H9 (cell line): ENCODE results near the gene C1orf105. TPM values are rescaled to one million over a fixed set of nuclear protein-coding genes. Genes with fewer than 3 reads are reported as not detected.

ENCODE experiments used
- DNase-seq: peaks from one replicate; pipeline ENCODE4 v3.0.0-alpha.2; 2017
- H2AFZ ChIP-seq: one replicate; pipeline ENCODE4 v1.6.1; 2013; ENCODE audit warnings: mild to moderate bottlenecking, low read length, control low read depth, moderate library complexity
- H2AK5ac ChIP-seq: 2 replicates; pipeline ENCODE4 v1.6.1; 2013; ENCODE audit warnings: low read length, control low read depth, mixed read lengths; ENCODE audit not compliant: insufficient read length
- H2BK120ac ChIP-seq: one replicate; pipeline ENCODE4 v1.6.1; 2013; ENCODE audit warnings: low read depth, mild to moderate bottlenecking, low read length, control low read depth, inconsistent platforms; ENCODE audit not compliant: poor library complexity, severe bottlenecking
- H2BK12ac ChIP-seq: 2 replicates; pipeline ENCODE4 v1.6.1; 2013; ENCODE audit warnings: low read length, control low read depth, mixed read lengths, low read depth; ENCODE audit not compliant: insufficient read length
- H2BK15ac ChIP-seq: 2 replicates; pipeline ENCODE4 v1.6.1; 2013; ENCODE audit warnings: low read depth, low read length, control low read depth
- H2BK20ac ChIP-seq: one replicate; pipeline ENCODE4 v1.6.1; 2013; ENCODE audit warnings: low read depth, mild to moderate bottlenecking, low read length, control low read depth, inconsistent platforms; ENCODE audit not compliant: poor library complexity, severe bottlenecking
- H2BK5ac ChIP-seq: 2 replicates; pipeline ENCODE4 v1.6.1; 2013; ENCODE audit warnings: low read length, control low read depth, mixed read lengths; ENCODE audit not compliant: insufficient read length
- H3K14ac ChIP-seq: 2 replicates; pipeline ENCODE4 v1.6.1; 2013; ENCODE audit warnings: low read length, control low read depth; ENCODE audit not compliant: insufficient read depth
- H3K18ac ChIP-seq: 2 replicates; pipeline ENCODE4 v1.6.1; 2013; ENCODE audit warnings: low read depth, mild to moderate bottlenecking, mixed read lengths, low read length, control low read depth; ENCODE audit not compliant: insufficient read length
- H3K23ac ChIP-seq: 2 replicates; pipeline ENCODE4 v1.6.1; 2013; ENCODE audit warnings: low read length, control low read depth, mixed read lengths, low read depth; ENCODE audit not compliant: insufficient read length
- H3K23me2 ChIP-seq: 2 replicates; pipeline ENCODE4 v1.6.1; 2013; ENCODE audit warnings: low read depth, mild to moderate bottlenecking, mixed read lengths, low read length, control low read depth; ENCODE audit not compliant: insufficient read length, poor library complexity, severe bottlenecking
- H3K27ac ChIP-seq: 2 replicates; pipeline ENCODE4 v1.5.1; 2013; ENCODE audit warnings: low read length, control low read depth, mixed read lengths, low read depth; ENCODE audit not compliant: insufficient read length
- H3K27me3 ChIP-seq: 2 replicates; pipeline ENCODE4 v1.6.1; 2013; ENCODE audit warnings: low read length, control low read depth, inconsistent platforms; ENCODE audit not compliant: insufficient read depth
- H3K4ac ChIP-seq: 2 replicates; pipeline ENCODE4 v1.6.1; 2013; ENCODE audit warnings: low read depth, mild to moderate bottlenecking, control low read depth, inconsistent platforms, low read length, moderate library complexity
- H3K4me1 ChIP-seq: 2 replicates; pipeline ENCODE4 v1.6.1; 2013; ENCODE audit warnings: low read length, control low read depth, inconsistent platforms; ENCODE audit not compliant: insufficient read depth
- H3K4me2 ChIP-seq: 2 replicates; pipeline ENCODE4 v1.6.1; 2013; ENCODE audit warnings: low read length, control low read depth, mixed read lengths; ENCODE audit not compliant: insufficient read length, insufficient read depth
- H3K56ac ChIP-seq: 2 replicates; pipeline ENCODE4 v1.6.1; 2013; ENCODE audit warnings: low read depth, mild to moderate bottlenecking, mixed read lengths, low read length, control low read depth; ENCODE audit not compliant: insufficient read length
- H3K79me1 ChIP-seq: 2 replicates; pipeline ENCODE4 v1.6.1; 2013; ENCODE audit warnings: low read depth, mild to moderate bottlenecking, moderate library complexity, low read length, control low read depth, inconsistent platforms; ENCODE audit not compliant: insufficient read depth, poor library complexity, severe bottlenecking
- H3K79me2 ChIP-seq: 2 replicates; pipeline ENCODE4 v1.6.1; 2013; ENCODE audit warnings: low read length, control low read depth, inconsistent platforms; ENCODE audit not compliant: insufficient read depth
- H3K9ac ChIP-seq: 2 replicates; pipeline ENCODE4 v1.6.1; 2013; ENCODE audit warnings: low read length, control low read depth, mixed read lengths; ENCODE audit not compliant: insufficient read length; ENCODE audit errors: extremely low read depth
- H3K9me3 ChIP-seq: one replicate; pipeline ENCODE4 v1.6.1; 2013; ENCODE audit warnings: low read depth, low read length, inconsistent platforms; ENCODE audit not compliant: control insufficient read depth
- H3T11ph ChIP-seq: one replicate; pipeline ENCODE4 v1.6.1; 2013; ENCODE audit warnings: mild to moderate bottlenecking, low read length, control low read depth, inconsistent platforms
- H4K20me1 ChIP-seq: one replicate; pipeline ENCODE4 v1.6.1; 2013; ENCODE audit not compliant: control insufficient read depth, insufficient read length, insufficient read depth
- H4K5ac ChIP-seq: 2 replicates; pipeline ENCODE4 v1.6.1; 2013; ENCODE audit warnings: low read depth, mild to moderate bottlenecking, mixed read lengths, low read length, control low read depth; ENCODE audit not compliant: insufficient read length
- H4K8ac ChIP-seq: replicated peaks from 2 replicates; pipeline ENCODE4 v1.6.1; 2013; ENCODE audit warnings: low read length, control low read depth, mixed read lengths, low read depth; ENCODE audit not compliant: insufficient read length
- H4K91ac ChIP-seq: 2 replicates; pipeline ENCODE4 v1.6.1; 2013; ENCODE audit warnings: low read depth, mild to moderate bottlenecking, moderate library complexity, mixed read lengths, low read length, control low read depth; ENCODE audit not compliant: insufficient read length
- H3K27ac Mint-ChIP-seq, 3 experiments: 2 replicates in 2 of 3; 3 replicates in 1 of 3; pipeline ENCODE4 v1.8.0; 2020 to 2021; ENCODE audit warnings: mixed read lengths in 3 of 3, mild to moderate bottlenecking in 1 of 3, moderate library complexity in 1 of 3
- H3K27me3 Mint-ChIP-seq: 2 replicates; pipeline ENCODE4 v1.8.0; 2021; ENCODE audit warnings: low read depth, mild to moderate bottlenecking, moderate library complexity, mixed read lengths
- H3K36me3 Mint-ChIP-seq, 3 experiments: 2 replicates in 2 of 3; 3 replicates in 1 of 3; pipeline ENCODE4 v1.8.0; 2020 to 2021; ENCODE audit warnings: low read depth in 3 of 3, mixed read lengths in 3 of 3; ENCODE audit not compliant: insufficient read depth in 1 of 3
- H3K4me1 Mint-ChIP-seq, 2 experiments: 2 replicates each; pipeline ENCODE4 v1.8.0; 2020; ENCODE audit warnings: mixed read lengths in 2 of 2
- H3K4me3 Mint-ChIP-seq, 2 experiments: 2 replicates in 1 of 2; 3 replicates in 1 of 2; pipeline ENCODE4 v1.8.0; 2020 to 2021; ENCODE audit warnings: mild to moderate bottlenecking in 2 of 2, mixed read lengths in 2 of 2, moderate library complexity in 1 of 2
- H3K9me3 Mint-ChIP-seq, 2 experiments: 2 replicates in 1 of 2; 3 replicates in 1 of 2; pipeline ENCODE4 v1.8.0; 2020; ENCODE audit warnings: mild to moderate bottlenecking in 2 of 2, mixed read lengths in 2 of 2, moderate library complexity in 1 of 2
- WGBS: extraction: QIAGEN DNeasy Blood & Tissue Kit; methylation state at CpG from one replicate; pipeline ENCODE4 v1.1.7; 2013; ENCODE audit warnings: missing lambda C conversion rate, low lambda C conversion rate, mixed read lengths; ENCODE audit not compliant: insufficient read length; ENCODE audit errors: extremely low coverage; 5-methylcytosine and 5-hydroxymethylcytosine counted together
- total RNA-seq: library from RNA; stranded (reverse); gene quantifications from 2 replicates; pipeline ENCODE4 v1.2.1, GENCODE V29; 2021
- TF ChIP-seq, protein P1 (sequence below): fragments of 200-600 bp; sonication (generic); conservative IDR thresholded peaks from 3 replicates; pipeline ENCODE4 v1.8.0; 2021; ENCODE audit warnings: antibody characterized with exemption, mild to moderate bottlenecking

The C1orf105 gene
- total RNA-seq, 1 experiment from 2014 or later: not detected

DNA sequence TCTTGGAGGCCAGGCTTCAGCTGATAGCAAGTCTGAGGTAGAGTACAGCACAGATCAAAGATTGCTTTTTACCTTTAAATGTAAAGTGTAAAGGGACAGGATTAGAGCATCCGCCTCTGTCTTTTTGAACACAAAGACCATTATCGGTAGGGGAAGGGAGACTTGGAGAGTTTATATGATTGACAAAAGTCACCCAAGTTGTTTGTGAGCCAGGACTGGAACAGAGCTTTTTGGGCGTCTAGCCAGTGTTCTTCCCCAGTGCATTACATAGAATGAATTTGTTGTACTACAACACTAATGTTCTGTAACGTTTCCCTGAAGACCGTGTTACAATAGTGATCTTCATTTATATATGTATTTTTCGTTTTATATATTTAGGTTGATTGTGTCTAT lies 32.7 kb downstream of the C1orf105 start:
- DNase-seq: no peak
- Histone ChIP-seq H2BK5ac (no peak overlapping the region), H4K20me1 (no peaks in the 10 kb centered on the region), H3T11ph (no peak overlapping the region), H3K23ac (no peak overlapping the region), H3K56ac (no peak overlapping the region), H3K14ac (no peak overlapping the region), H3K27ac (no peak overlapping the region), H3K23me2 (no peaks in the 10 kb centered on the region), H3K79me1 (no peaks in the 10 kb centered on the region), H3K27me3 (no peaks in the 10 kb centered on the region), H3K9ac (no peak overlapping the region), H2BK12ac (no peak overlapping the region), H4K91ac (no peak overlapping the region), H2BK15ac (no peak overlapping the region), H2AFZ (no peak overlapping the region), H2AK5ac (no peak overlapping the region), H4K5ac (no peak overlapping the region), H2BK20ac (no peak overlapping the region), H3K4me2 (no peak overlapping the region), H2BK120ac (no peak overlapping the region), H3K18ac (no peak overlapping the region), H3K79me2 (no peaks in the 10 kb centered on the region), H3K4ac (no peak overlapping the region), H3K9me3 (no peaks in the 10 kb centered on the region), H4K8ac (no peak overlapping the region), H3K4me1 (no peaks in the 10 kb centered on the region)
- WGBS: no CpG with 5 or more reads among the region's 6 CpGs
- Mint-ChIP-seq H3K27ac (no peak overlapping the region), H3K9me3 (no peaks in the 10 kb centered on the region), H3K4me1 (peaks cover 0 to 2% of the 10 kb centered on the region in 2 experiments; a peak in 2 of 4 replicates), H3K27me3 (no peaks in the 10 kb centered on the region), H3K36me3 (no peaks in the 10 kb centered on the region), H3K4me3 (no peak overlapping the region)
- TF ChIP-seq, protein P1, sequence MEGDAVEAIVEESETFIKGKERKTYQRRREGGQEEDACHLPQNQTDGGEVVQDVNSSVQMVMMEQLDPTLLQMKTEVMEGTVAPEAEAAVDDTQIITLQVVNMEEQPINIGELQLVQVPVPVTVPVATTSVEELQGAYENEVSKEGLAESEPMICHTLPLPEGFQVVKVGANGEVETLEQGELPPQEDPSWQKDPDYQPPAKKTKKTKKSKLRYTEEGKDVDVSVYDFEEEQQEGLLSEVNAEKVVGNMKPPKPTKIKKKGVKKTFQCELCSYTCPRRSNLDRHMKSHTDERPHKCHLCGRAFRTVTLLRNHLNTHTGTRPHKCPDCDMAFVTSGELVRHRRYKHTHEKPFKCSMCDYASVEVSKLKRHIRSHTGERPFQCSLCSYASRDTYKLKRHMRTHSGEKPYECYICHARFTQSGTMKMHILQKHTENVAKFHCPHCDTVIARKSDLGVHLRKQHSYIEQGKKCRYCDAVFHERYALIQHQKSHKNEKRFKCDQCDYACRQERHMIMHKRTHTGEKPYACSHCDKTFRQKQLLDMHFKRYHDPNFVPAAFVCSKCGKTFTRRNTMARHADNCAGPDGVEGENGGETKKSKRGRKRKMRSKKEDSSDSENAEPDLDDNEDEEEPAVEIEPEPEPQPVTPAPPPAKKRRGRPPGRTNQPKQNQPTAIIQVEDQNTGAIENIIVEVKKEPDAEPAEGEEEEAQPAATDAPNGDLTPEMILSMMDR: no peak
